ENCODE data around the gene MTMR4. TPM values are rescaled to one million over a fixed set of nuclear protein-coding genes. Genes with fewer than 3 reads are reported as not detected.
"Not testable (repeated sequence)": the region's sequence is repeated elsewhere in the genome, so short reads cannot be mapped to it uniquely, and the experiment has no call there.

Gene MTMR4
- polyA plus RNA-seq, 4 donors = 37.1 to 74.0 (median 55.0) TPM

- DNase-seq (ENCODE audit: low read depth in 4 of 4, low spot score in 2 of 4) = no peak
Measured at GRCh38 chr17:58498177-58498828, 16.1 kb downstream of the MTMR4 start.

GRCh38 chr17:58493506-58493905 lies 20.9 kb downstream of the MTMR4 start:
- no peak for DNase-seq (ENCODE audit: low read depth in 4 of 4, low spot score in 2 of 4)

- DNase-seq (ENCODE audit: low read depth in 4 of 4, low spot score in 2 of 4) = no peak
Measured at GRCh38 chr17:58492238-58493121, 22.0 kb downstream of the MTMR4 start.

GRCh38 chr17:58491510-58492045 lies 22.9 kb downstream of the MTMR4 start:
- no peak for DNase-seq (ENCODE audit: low read depth in 4 of 4, low spot score in 2 of 4)

GRCh38 chr17:58488428-58488890 lies 26.0 kb downstream of the MTMR4 start:
- no peak for DNase-seq (ENCODE audit: low read depth in 4 of 4, low spot score in 2 of 4)

- peak in 3 of 4 donors; percentile 18 to 19 (median 18) for DNase-seq (ENCODE audit: low read depth in 4 of 4, low spot score in 2 of 4)
Measured at GRCh38 chr17:58487589-58488427, 26.6 kb downstream of the MTMR4 start, which contains the start of gene HSF5. HSF5 (minus strand) TSS chr17:58488408; CDS start chr17:58488274, 134 bp downstream.

- no peak for DNase-seq (ENCODE audit: low read depth in 4 of 4, low spot score in 2 of 4)
Measured at GRCh38 chr17:58484600-58484999, 29.8 kb downstream of the MTMR4 start.

GRCh38 chr17:58481798-58482197 lies 32.6 kb downstream of the MTMR4 start:
- not testable (repeated sequence) for DNase-seq (ENCODE audit: low read depth in 4 of 4, low spot score in 2 of 4)

- no peak for DNase-seq (ENCODE audit: low read depth in 4 of 4, low spot score in 2 of 4)
Measured at GRCh38 chr17:58480090-58480489, 34.3 kb downstream of the MTMR4 start.

GRCh38 chr17:58476812-58477211 lies 37.6 kb downstream of the MTMR4 start:
- DNase-seq (ENCODE audit: low read depth in 4 of 4, low spot score in 2 of 4) = no peak

- no peak for DNase-seq (ENCODE audit: low read depth in 4 of 4, low spot score in 2 of 4)
Measured at GRCh38 chr17:58475985-58476384, 38.5 kb downstream of the MTMR4 start.

- DNase-seq (ENCODE audit: low read depth in 4 of 4, low spot score in 2 of 4) = no peak
Measured at GRCh38 chr17:58470356-58470755, 44.1 kb downstream of the MTMR4 start.

- no peak for DNase-seq (ENCODE audit: low read depth in 4 of 4, low spot score in 2 of 4)
Measured at GRCh38 chr17:58468944-58469343, 45.5 kb downstream of the MTMR4 start.

- DNase-seq (ENCODE audit: low read depth in 4 of 4, low spot score in 2 of 4) = no peak
Measured at GRCh38 chr17:58455491-58455890, 58.9 kb downstream of the MTMR4 start.

GRCh38 chr17:58452738-58453137 lies 61.7 kb downstream of the MTMR4 start:
- DNase-seq (ENCODE audit: low read depth in 4 of 4, low spot score in 2 of 4) = no peak

- peak; percentile 1 to 56 (median 9) for DNase-seq (ENCODE audit: low read depth in 4 of 4, low spot score in 2 of 4)
Measured at GRCh38 chr17:58447039-58447975, 67.1 kb downstream of the MTMR4 start.

- no peak for DNase-seq (ENCODE audit: low read depth in 4 of 4, low spot score in 2 of 4)
Measured at GRCh38 chr17:58446086-58446485, 68.4 kb downstream of the MTMR4 start.
